ENCODE data around the gene DENND5A. TPM values are rescaled to one million over a fixed set of nuclear protein-coding genes. Genes with fewer than 3 reads are reported as not detected.
"Not testable (repeated sequence)": the region's sequence is repeated elsewhere in the genome, so short reads cannot be mapped to it uniquely, and the experiment has no call there.

Gene DENND5A
- total RNA-seq, 4 donors from 2014 or later = 110 to 134 (median 118) TPM

DNA sequence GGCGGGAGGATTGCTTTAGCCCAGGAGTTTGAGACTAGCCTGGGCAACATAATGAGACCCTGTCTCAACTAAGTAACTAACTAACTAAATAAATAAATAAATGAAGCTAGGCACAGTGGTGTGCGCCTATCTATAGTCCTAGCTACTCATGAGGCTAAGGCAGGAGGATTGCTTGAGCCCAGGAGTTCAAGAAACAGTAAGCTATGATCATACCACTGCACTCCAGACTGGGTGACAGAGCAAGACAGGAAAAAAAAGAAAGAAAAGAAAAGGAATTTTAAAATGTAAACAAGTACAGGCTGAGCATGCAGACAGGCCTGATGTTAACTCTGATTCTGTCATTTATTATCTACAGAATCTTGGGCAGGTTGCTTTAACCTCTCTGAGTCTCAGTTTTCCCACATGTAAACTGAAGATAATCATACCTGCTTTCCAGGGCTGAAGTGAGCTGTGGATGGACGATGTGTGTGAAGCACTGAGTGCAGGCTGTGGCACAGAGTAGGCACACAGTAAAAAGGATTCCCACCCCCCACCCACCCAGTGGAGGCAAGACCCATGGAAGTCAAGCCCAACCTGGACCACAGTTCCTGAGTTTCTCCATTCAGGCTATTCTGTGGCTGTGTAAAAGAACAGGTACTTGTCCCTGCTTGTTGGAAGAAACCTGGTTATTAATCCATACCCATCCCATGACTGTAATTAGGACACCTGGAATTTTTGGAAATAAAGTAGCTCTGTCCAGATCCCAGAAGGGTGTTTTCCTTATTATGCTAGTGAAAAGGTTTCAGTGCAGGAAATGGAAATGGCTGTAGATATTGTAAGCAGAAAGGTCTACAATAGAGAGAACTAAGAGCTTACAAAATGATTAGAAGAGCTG lies 155.1 kb downstream of the DENND5A start:
- 92 to 96% methylated on average over 3 of the region's 3 CpGs for WGBS, 2 donors
- TF ChIP-seq POLR2A (IDR thresholded peaks at IDR 0.05) = no peak
- TF ChIP-seq, protein P1, sequence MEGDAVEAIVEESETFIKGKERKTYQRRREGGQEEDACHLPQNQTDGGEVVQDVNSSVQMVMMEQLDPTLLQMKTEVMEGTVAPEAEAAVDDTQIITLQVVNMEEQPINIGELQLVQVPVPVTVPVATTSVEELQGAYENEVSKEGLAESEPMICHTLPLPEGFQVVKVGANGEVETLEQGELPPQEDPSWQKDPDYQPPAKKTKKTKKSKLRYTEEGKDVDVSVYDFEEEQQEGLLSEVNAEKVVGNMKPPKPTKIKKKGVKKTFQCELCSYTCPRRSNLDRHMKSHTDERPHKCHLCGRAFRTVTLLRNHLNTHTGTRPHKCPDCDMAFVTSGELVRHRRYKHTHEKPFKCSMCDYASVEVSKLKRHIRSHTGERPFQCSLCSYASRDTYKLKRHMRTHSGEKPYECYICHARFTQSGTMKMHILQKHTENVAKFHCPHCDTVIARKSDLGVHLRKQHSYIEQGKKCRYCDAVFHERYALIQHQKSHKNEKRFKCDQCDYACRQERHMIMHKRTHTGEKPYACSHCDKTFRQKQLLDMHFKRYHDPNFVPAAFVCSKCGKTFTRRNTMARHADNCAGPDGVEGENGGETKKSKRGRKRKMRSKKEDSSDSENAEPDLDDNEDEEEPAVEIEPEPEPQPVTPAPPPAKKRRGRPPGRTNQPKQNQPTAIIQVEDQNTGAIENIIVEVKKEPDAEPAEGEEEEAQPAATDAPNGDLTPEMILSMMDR (IDR thresholded peaks at IDR 0.05) = no peak
- TF ChIP-seq EP300 (IDR thresholded peaks at IDR 0.05) = no peak
- DNase-seq (ENCODE audit: low spot score in 2 of 2) = no peak

DNA sequence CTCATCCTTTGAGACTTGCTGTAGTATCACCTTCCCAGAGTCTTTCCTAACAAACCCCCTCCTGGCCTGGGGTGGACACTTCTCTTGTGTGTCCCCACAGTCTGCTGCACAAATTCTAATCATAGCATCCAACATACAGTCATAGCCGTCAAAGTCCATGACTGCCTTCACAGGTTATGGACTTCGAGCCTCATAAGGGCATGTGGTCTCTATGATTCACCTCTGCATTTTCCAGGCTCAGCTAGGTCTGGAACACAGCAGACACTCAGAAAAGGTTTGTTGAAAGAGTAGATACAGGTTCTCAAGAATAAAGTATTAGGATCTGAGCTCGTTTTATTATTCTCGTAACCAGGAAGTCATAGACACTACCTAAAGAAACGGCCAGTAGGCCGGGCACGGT lies 160.6 kb downstream of the DENND5A start:
- DNase-seq (ENCODE audit: low spot score in 2 of 2) = no peak
- TF ChIP-seq, protein P1 (IDR thresholded peaks at IDR 0.05) = no peak
- TF ChIP-seq EP300 (IDR thresholded peaks at IDR 0.05) (no peak), POLR2A (IDR thresholded peaks at IDR 0.05) (no peak)

More for the DNA sequence above, 155.1 kb downstream of the DENND5A start:
- Histone ChIP-seq H3K27ac (no peak overlapping the region), H3K36me3 (peaks cover 0 to 24% (median 0%) of the 10 kb centered on the region in 3 donors), H3K9me3 (peaks cover 0 to 18% (median 0%) of the 10 kb centered on the region in 4 donors), H3K4me3 (no peak overlapping the region), H3K27me3 (no peaks in the 10 kb centered on the region), H3K4me1 (no peaks in the 10 kb centered on the region)

GRCh38 chr11:9103542-9104276 lies 161.4 kb downstream of the DENND5A start:
- no peaks in the 10 kb centered on the region for H3K36me3 ChIP-seq
- TF ChIP-seq, protein P1 (IDR thresholded peaks at IDR 0.05) = no peak
- no peak for TF ChIP-seq EP300 (IDR thresholded peaks at IDR 0.05)
- TF ChIP-seq POLR2A (IDR thresholded peaks at IDR 0.05) = no peak
- no peak overlapping the region for H3K27ac ChIP-seq
- no peaks in the 10 kb centered on the region for H3K9me3 ChIP-seq
- whole genome bisulfite sequencing, 2 donors = 89 to 96% methylated on average over 7 of the region's 7 CpGs
- H3K27me3 ChIP-seq = no peaks in the 10 kb centered on the region
- H3K4me1 ChIP-seq = no peaks in the 10 kb centered on the region
- no peak overlapping the region for H3K4me3 ChIP-seq
- DNase-seq (ENCODE audit: low spot score in 2 of 2) = no peak

More for the DNA sequence above, 160.6 kb downstream of the DENND5A start:
- H3K9me3 ChIP-seq = no peaks in the 10 kb centered on the region
- H3K4me3 ChIP-seq = no peak overlapping the region
- no peaks in the 10 kb centered on the region for H3K4me1 ChIP-seq
- H3K27ac ChIP-seq = no peak overlapping the region
- H3K36me3 ChIP-seq = no peaks in the 10 kb centered on the region
- no peaks in the 10 kb centered on the region for H3K27me3 ChIP-seq
- WGBS, 2 donors = 92% methylated on average over 7 of the region's 7 CpGs

DNA sequence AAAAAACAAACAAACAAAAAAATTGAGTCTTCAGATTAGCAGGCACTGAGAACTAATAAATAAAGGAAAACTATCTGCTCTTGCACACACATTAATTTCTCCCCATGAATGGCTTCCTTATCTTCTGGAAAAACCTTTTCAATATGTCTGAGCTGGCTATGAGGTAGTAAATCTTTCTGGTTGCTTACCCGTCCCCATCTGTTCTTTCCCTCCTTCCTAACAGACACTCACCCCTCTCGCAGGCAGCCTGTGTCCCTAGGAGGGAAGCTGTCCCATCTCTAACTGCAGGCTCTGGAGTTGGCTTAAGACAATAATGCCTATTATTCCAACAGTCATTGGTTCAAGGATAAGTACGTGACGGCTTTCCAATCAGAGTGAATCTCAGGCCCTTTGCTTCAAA lies 165.5 kb downstream of the DENND5A start:
- no peaks in the 10 kb centered on the region for H3K27me3 ChIP-seq

GRCh38 chr11:9098455-9098854 lies 166.7 kb downstream of the DENND5A start:
- not testable (repeated sequence) for DNase-seq (ENCODE audit: low spot score in 2 of 2); H3K36me3 ChIP-seq
- WGBS, 2 donors = 32 to 61% methylated on average over 2 of the region's 2 CpGs

More for the DNA sequence above, 165.5 kb downstream of the DENND5A start:
- no peak overlapping the region for H3K4me3 ChIP-seq
- H3K36me3 ChIP-seq = no peaks in the 10 kb centered on the region
- no peaks in the 10 kb centered on the region for H3K9me3 ChIP-seq
- H3K4me1 ChIP-seq = no peaks in the 10 kb centered on the region
- 68 to 79% methylated on average over 4 of the region's 4 CpGs for WGBS, 2 donors
- DNase-seq (ENCODE audit: low spot score in 2 of 2) = no peak
- no peak overlapping the region for H3K27ac ChIP-seq
- TF ChIP-seq, protein P1 (IDR thresholded peaks at IDR 0.05) = no peak
- TF ChIP-seq POLR2A (IDR thresholded peaks at IDR 0.05) (no peak), EP300 (IDR thresholded peaks at IDR 0.05) (no peak)

GRCh38 chr11:9097186-9097943 lies 167.8 kb downstream of the DENND5A start:
- H3K27me3 ChIP-seq = not testable (repeated sequence)

More at GRCh38 chr11:9098455-9098854, 166.7 kb downstream of the DENND5A start:
- not testable (repeated sequence) for H3K4me3 ChIP-seq, H3K4me1 ChIP-seq, H3K9me3 ChIP-seq, H3K27me3 ChIP-seq, H3K27ac ChIP-seq

More at GRCh38 chr11:9097186-9097943, 167.8 kb downstream of the DENND5A start:
- 90 to 91% methylated on average over 23 of the region's 23 CpGs for WGBS, 2 donors
- H3K4me1 ChIP-seq; H3K36me3 ChIP-seq; H3K9me3 ChIP-seq; H3K27ac ChIP-seq; DNase-seq (ENCODE audit: low spot score in 2 of 2); H3K4me3 ChIP-seq: not testable (repeated sequence)
